HG02610 (cell line): ENCODE data around the gene TFF2.

Experiments
- ATAC-seq: cut with Tn5 transposase; IDR thresholded peaks from one replicate; pipeline ENCODE4 v1.9.1; 2021; ENCODE audit warnings: mild to moderate bottlenecking, moderate library complexity; ENCODE audit not compliant: unreplicated experiment

TFF2 gene

DNA sequence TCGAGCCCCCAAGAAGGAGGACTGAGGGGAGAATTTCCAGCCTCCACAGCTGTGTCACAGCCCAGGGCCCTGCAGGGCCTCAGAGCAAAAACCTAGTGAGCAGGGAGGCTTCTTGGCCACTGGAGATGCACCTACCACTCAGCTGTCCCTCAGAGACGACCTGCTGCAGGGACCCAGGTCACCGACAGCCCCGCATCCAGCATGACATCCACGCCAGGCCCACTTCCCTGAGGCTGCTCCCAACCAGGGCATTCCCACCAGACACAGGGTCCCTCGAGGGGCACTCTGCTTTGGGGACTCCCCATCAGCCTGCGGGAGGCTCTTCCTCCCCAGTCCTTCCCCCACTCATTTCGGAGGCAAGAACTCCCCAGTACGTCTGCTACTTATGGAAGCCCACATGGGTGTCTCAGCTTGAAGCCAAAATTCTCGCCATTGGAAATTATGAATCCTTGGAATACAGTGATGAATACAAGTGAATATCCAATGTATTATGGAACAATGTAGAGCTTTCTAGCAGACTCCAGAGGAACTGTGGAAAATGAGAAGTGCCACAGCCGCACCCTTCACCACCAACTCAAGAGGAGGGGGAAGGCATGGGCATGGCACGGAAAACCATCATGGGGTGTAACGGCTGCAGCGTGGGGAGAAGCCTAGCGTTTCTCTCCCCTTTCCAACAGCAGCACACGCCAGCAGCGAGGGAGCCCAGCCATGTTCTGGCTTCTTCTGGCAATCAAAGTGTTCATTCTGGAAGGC, 42.5 kb downstream of the TFF2 start:
- ATAC-seq = no peak

DNA sequence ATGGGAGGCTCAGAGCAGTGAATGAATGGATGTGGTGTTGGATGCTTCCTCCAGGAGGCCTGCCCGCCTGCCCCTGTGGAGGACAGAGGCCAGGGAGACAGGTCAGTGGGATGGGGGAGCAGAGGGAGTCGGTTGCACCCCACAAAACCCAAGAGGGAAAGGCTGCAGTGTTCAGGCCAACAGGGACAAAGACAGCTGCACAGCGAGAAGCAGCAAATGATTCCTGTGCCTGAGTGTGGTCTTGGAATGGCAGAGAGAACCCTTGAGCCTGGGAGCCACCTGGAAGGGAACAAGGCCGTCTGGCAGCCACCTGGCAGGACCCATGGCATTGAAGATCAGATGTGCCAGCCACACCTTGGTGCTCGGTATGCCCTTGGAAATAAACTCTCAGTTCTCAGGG, 43.7 kb downstream of the TFF2 start:
- ATAC-seq = no peak

DNA sequence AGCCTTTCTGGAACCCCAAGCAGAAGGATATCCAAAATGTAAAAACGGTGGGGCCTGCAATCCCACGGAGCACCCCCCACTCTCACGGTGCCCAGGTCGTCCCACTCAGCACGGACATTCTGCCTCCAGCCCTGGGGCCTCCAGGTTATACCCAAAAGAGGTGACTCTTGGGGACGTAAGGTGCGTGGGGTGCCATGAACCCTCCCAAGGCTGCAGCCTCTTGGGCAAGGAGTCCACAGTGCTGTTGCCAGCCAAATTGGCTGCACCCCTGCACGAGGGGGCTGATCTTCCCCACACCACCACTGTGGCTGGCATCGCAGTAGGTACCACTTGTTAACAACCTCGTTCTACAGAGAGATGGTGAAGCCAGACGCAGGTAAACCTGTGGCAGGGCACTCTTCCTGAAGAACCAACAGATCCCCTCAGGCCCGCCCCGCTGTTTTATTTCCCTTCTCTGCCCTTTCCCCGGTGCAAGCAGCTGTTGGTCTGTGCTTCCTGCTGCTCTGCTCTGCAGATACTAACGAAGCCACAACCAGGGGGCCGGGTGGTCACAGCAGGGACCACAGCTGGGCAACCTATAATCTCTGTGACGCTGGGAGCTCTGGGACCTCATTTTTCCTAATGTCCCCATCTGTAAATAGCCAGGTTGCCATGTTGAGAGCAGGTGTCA, 44.3 kb downstream of the TFF2 start:
- no peak for ATAC-seq

DNA sequence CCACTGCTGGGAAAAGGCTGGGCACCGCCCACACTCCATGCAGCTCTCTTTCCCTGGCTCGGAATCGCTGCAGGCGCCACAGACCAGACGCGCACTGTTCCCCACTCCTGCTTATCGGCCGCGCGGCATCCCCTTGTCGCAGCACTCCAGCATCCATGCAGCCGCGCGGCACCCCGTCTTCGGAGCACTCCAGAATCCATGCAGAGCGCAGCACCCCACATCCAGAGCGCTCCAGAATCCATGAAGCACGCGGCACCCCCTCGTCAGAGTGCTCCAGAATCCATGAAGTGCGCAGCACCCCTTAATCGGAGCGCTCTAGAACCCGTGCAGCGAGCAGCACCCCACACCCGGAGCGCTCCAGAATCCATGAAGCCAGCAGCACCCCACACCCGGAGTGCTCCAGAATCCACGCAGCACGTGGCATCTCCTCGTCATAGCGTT, 45.1 kb downstream of the TFF2 start:
- ATAC-seq = no peak

DNA sequence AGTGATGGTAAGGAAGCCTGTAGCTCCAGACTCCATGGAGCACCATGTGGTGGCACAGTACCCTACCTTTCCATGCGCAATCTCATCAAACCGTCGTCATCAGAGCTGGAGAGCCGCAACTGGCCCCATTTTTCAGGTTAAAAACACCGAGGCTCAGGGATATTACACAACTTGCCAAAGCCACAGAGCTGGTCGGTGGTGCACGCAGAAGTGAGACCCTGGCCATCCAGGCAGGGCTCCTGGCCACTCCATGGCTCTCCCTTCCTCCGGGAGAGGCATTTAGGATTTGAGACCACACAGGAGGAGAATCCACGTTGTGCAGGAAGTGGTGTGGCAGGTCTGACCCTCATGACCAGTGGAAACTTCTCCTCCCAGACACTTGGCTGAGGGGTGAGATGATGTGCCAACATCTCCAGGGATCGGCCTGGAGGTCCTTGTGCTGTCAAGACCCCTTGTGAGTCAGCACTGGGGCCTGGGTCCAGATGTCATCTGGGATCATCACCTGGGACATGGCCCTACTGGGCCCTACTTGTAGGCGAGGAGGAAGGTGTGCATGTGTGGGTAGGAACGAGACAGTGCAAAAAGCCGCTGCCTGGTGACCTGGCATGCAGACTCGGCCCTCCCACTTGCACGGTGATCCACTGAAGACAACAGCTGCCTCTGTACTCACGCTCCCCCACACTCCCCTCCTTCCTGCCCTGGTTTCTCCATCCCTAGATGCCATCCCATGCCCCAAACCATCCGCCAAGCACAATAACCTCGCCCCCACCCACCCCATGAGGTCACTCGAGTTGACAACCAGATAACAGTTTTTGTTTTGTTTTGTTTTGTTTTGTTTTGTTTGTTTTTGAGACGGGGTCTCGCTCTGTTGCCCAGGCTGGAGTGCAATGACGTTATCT, 46.0 kb downstream of the TFF2 start:
- no peak for ATAC-seq

DNA sequence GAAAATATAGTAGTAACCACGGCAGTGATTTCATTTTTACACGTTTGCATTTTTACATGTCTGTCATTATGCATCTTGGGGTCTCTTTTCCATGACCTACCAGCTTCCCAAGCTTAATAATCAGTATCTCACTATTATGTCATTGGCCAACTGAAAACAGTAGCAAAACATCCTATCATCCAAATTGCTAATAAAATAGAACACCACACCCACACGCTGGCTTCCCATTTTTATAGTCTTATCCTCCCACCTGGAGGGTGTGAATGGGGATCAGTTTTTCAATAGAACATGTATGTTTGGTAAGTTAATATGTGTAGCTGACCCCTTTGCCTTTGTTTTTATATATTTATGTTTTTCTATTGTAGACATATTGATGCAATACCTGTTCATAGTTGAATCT, 47.4 kb downstream of the TFF2 start:
- no peak for ATAC-seq

DNA sequence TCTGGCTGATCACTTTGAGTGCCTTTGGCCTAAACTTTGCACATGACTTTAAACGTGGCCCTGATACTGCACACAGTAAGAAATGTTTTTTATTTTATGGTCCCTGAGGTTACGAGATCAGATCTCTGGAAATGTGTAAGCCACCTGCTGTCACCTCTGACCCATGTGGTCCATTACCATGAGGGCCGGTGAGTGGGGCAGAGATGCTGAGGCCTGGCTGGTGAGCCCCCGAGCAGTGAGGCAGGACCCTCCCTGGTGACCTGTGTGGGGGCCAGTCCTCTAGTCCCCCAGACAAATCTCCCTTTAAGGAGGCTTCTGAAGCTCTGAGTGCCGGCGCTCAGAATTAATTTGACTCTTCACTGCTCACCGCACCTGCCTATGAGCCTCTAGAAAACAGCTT, 48.0 kb downstream of the TFF2 start:
- ATAC-seq = no peak

DNA sequence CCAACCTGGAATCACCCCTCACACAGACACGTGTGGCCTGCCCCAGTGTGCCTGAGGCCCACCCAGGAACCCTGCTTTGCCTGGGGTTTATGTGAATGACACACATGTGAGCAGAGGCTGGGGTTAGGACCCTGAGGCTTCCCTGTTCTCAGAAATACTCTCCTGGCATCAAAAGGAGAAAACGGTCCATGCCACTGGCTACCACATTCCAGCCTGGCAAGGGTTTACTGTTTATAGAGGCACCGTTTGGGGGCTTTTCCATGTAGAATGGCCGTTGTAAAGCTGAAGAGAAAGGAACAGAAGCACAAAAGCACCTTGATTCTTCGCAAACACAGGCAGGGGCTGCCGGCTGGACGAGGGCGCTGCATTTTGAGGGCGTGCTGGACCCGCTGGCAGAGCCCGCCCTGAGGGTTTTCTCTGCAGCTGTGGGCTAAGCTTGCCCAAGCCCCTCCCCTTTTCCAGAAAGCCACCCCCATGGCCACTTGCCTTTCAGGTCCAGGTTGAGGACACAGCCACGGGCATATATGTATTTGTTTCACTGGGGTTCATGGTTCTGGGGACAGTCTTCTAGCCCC, 48.6 kb downstream of the TFF2 start:
- no peak for ATAC-seq

DNA sequence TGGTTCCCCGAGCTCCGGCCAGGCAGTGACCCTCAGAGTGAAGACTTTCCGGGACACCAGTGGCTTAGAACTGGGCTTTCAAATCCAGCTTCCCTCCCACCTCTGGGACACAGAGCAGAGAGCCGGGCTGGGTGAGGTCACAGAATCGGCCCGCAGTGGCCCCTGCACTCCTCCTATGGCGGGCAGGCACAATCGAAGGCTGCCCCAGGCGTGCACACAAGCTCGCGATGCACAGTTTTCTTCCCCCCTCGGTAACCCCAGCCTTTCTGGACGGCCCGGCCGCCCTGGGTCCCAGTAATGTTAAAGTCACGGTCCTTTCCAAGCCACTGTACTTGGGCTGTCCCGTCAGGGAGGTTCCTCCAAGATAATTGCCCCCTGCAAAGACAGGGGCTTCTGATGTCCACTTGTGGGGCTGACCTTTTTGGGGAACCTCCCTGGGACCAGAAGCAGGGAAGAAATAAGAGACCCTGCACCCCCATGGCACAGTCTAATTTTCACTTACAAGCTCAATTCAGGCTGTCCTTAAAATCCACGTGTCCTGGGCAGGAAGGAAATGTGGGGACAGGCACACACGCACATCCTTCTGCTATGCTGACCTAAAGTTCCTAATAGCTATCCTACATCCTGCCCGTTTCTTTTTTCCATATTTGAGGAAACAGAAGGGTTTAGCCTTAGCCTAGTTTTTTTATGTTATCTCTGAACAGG, 49.3 kb downstream of the TFF2 start:
- no peak for ATAC-seq

DNA sequence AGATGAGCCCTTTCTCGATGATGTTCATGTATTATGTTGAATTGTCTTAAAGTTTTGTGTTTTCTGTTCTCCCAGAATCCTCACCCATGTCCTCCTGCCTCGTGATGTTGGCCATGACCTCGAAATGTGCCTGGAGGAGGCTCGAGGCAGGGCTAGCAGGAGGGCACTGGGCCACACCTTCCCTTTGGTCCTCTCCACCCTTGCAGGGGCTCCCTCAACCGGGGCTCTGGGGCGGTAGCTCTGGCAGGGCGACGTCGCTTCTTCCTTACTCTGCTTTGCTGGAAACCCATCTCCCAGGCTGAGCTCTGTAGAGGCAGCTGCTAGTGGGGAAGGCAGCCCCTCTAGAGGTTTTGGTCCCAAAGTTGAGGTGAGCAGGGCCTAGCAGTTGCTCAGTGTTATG, 49.8 kb downstream of the TFF2 start:
- no peak for ATAC-seq

DNA sequence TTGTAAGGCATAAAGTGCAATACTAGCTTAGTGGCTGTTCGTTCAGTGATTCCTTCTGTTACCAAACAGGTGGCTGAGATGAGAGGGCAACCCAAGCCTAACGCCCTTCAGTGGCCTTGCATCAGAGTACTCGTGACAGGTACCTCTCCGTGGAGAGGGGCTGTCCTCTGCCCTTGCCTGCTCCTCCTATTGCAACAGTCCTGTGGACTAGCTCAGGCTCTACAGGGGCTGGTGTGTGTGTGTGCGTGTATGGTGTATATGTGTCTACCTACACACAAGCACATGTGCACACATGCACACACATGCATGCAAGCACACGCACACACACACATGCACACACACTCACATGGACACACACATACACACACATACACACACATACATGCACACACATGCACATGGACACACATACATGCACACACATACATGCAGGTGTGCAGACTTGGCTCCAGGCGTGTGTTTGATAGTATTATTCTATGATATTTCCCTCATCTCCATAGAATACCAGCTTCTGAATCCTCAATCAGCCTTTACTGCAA, 50.7 kb downstream of the TFF2 start:
- ATAC-seq = no peak

DNA sequence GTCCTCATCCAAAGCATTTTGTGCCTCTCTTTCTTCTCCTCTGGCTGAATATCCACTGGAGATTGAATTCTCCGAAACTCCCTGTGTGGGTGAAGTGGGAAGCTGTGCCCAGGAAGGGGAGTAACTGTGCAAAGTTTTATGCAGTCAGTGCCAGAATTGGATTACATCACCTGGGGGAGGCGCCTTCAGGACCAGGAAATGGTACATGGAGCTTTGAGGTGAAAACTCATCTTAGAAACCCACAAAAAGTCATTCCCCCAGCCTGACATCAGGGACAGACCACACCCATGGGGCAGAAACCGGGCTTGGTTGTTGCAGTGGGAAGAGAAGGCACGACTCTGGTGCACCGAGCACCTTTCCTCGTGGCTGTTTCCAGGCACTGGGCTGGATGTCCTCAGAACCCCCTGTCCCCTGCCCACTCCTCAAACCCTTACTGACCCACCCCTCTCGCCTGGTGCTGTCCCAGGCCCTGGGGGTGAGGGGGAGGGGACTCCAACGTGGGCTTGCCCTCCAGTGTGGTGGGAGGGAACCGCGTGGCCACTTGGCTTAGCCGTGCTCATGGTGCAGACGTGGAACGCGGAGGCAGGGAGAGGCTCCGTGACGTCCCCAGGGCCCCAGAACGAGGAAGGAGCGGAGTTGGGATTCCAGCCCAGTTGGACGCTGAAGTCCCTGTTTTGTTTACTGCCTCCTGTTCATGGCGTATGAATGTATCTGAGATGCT, 51.3 kb downstream of the TFF2 start:
- ATAC-seq = no peak

DNA sequence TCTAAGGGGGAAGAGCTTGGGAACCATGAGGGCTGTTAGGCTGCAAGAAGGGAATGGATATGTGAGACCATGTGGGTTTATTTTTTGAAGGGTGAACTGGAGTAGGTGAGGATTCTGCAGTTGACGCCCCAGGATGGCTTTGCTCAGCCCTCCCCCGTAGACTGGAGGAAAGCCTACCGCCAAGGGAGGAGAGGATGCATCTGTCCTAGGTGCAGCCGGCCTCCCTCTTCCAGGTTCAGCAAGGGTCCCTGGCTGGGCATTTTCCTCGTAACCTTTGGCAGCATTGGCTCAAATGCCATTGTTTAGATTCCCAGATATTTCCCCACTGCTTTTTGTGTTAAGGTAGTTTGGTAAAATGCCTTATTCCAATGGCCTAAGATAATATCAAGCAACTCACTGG, 52.1 kb downstream of the TFF2 start:
- ATAC-seq = no peak

DNA sequence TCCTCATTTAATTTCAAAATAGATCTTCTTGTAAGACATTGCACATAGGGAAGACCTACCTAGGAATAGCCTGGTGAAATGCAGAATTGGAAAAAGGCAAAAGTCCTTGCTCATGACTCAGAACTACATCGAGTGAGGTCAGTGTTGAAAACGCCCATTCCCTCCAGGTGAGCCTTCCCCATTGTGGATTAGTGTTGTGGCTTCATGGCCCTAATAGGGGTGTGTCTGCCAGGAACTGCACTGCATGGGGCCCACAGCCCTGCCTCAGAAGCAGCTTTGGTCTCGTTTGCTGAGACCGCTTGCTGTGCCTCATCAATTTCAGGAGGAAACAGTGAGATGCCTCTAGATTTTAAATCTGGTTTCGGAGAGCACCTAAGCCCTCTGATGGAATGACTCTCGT, 52.6 kb downstream of the TFF2 start:
- ATAC-seq = no peak

DNA sequence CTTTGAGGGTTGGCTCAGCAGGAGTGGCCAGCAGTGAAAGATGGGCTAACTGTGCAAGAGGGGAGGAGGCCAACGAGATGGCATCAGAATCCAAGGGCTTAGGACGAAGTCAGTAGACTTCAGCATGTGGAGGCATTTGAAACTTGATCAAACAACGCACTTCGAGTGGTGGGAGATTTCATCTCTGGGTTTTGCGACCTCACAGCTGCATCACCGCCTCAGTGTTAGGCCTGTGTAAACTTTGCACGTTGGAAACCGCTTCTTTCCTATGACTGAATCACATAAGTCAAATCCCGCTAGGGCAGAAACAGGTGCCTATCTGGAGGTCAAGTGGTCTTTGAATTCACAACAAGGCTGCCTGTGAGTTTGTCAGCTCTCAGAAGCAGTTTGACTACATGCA, 53.4 kb downstream of the TFF2 start:
- ATAC-seq = no peak

DNA sequence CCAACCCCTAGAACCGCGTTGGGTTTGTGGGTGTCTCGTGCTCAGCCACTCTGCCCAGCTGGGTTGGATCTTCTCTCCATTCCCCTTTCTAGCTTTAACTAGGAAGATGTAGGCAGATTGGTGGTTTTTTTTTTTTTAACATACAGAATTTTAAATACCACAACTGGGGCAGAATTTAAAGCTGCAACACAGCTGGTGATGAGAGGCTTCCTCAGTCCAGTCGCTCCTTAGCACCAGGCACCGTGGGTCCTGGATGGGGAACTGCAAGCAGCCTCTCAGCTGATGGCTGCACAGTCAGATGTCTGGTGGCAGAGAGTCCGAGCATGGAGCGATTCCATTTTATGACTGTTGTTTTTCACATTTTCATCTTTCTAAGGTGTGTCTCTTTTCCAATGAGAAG, 54.3 kb downstream of the TFF2 start:
- no peak for ATAC-seq
